ENCODE data around the gene ZFHX3. TPM values are rescaled to one million over a fixed set of nuclear protein-coding genes. Genes with fewer than 3 reads are reported as not detected.

ZFHX3 gene
- total RNA-seq, 1 donor from 2014 or later: 48.5 TPM

GRCh38 chr16:73059779-73060615 is 12.1 kb upstream of the ZFHX3 start:
- peak overlapping the region; percentile 95 for H3K4me3 Mint-ChIP-seq
- TF ChIP-seq CTCF (conservative IDR thresholded peaks at IDR 0.05): no peak
- no peaks in the 10 kb centered on the region for H3K36me3 Mint-ChIP-seq
- no peak for DNase-seq (ENCODE audit: extremely low spot score, unreplicated experiment)
- H3K27me3 Mint-ChIP-seq: peaks cover 54% of the 10 kb centered on the region
- H3K9me3 Mint-ChIP-seq: no peaks in the 10 kb centered on the region
- peak overlapping the region; percentile 93 for H3K27ac Mint-ChIP-seq
- H3K4me1 Mint-ChIP-seq (ENCODE audit: unreplicated experiment): peaks cover 64% of the 10 kb centered on the region

GRCh38 chr16:73058616-73059409 is 10.9 kb upstream of the ZFHX3 start:
- Mint-ChIP-seq H3K27ac (peak overlapping the region; percentile 93), H3K4me3 (peak overlapping the region; percentile 95), H3K27me3 (peaks cover 42% of the 10 kb centered on the region), H3K36me3 (no peaks in the 10 kb centered on the region), H3K9me3 (no peaks in the 10 kb centered on the region), H3K4me1 (ENCODE audit: unreplicated experiment) (peaks cover 61% of the 10 kb centered on the region)
- TF ChIP-seq CTCF (conservative IDR thresholded peaks at IDR 0.05): no peak
- DNase-seq (ENCODE audit: extremely low spot score, unreplicated experiment): peak; percentile 75

GRCh38 chr16:73058221-73058615 is 10.3 kb upstream of the ZFHX3 start:
- H3K36me3 Mint-ChIP-seq: no peaks in the 10 kb centered on the region
- no peaks in the 10 kb centered on the region for H3K9me3 Mint-ChIP-seq
- no peak for TF ChIP-seq CTCF (conservative IDR thresholded peaks at IDR 0.05)
- peaks cover 36% of the 10 kb centered on the region for H3K27me3 Mint-ChIP-seq
- peaks cover 55% of the 10 kb centered on the region for H3K4me1 Mint-ChIP-seq (ENCODE audit: unreplicated experiment)
- DNase-seq (ENCODE audit: extremely low spot score, unreplicated experiment): no peak
- H3K4me3 Mint-ChIP-seq: peak overlapping the region; percentile 68
- no peak overlapping the region for H3K27ac Mint-ChIP-seq

- H3K4me1 Mint-ChIP-seq (ENCODE audit: unreplicated experiment): peaks cover 52% of the 10 kb centered on the region
- peak; percentile 63 for TF ChIP-seq CTCF (conservative IDR thresholded peaks at IDR 0.05)
- H3K9me3 Mint-ChIP-seq: no peaks in the 10 kb centered on the region
- peak overlapping the region; percentile 68 for H3K4me3 Mint-ChIP-seq
- no peak for DNase-seq (ENCODE audit: extremely low spot score, unreplicated experiment)
- H3K27ac Mint-ChIP-seq: no peak overlapping the region
- H3K27me3 Mint-ChIP-seq: peaks cover 30% of the 10 kb centered on the region
- no peaks in the 10 kb centered on the region for H3K36me3 Mint-ChIP-seq
Observed at GRCh38 chr16:73057291-73058210, 9.6 kb upstream of the ZFHX3 start.

DNA sequence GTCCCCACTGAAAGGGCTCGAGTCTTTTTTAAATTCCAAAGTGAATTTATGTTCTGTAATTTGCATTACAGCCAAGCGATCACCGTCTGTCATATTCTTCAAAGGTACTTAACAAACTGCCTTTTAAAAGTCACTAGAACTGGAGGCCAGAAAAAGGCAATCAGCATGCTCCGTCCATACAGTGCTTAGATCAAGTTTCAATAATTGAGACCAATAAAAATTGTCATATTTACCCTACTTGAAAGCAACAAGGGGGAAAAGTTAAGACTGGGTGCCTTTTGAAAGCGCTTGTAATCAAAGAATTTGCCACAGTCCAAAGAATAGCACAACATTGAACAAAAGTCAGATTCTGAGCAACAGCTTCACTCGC is 9.0 kb upstream of the ZFHX3 start:
- Mint-ChIP-seq H3K4me1 (ENCODE audit: unreplicated experiment) (peaks cover 46% of the 10 kb centered on the region), H3K36me3 (no peaks in the 10 kb centered on the region), H3K27ac (no peak overlapping the region), H3K27me3 (peaks cover 24% of the 10 kb centered on the region), H3K9me3 (no peaks in the 10 kb centered on the region), H3K4me3 (no peak overlapping the region)
- DNase-seq (ENCODE audit: extremely low spot score, unreplicated experiment): no peak
- no peak for TF ChIP-seq CTCF (conservative IDR thresholded peaks at IDR 0.05)

Measured in type B pancreatic cell (in vitro differentiated cells).